Cardiac fibroblast (primary cell): Measurements from ENCODE around the gene SFRP2.

ENCODE experiments used
- DNase-seq, 2 donors: peaks; one replicate each; pipeline versions ENCODE4 v3.0.0 to v3.0.0-alpha.2; 2010; ENCODE audit warnings: low read depth in 2 of 2
- H3K4me3 ChIP-seq, 2 donors: replicated peaks in 1 of 2; 1 replicate in 1 of 2; 2 replicates in 1 of 2; pipeline ENCODE4 v1.5.1; 2011; ENCODE audit warnings: low read depth in 2 of 2, low read length in 2 of 2, mild to moderate bottlenecking in 2 of 2, moderate library complexity in 1 of 2
- CTCF ChIP-seq: IDR thresholded peaks from one replicate; pipeline ENCODE4 v1.5.1; 2011; ENCODE audit warnings: low read depth, mild to moderate bottlenecking, low read length, inconsistent platforms

The SFRP2 gene

DNA sequence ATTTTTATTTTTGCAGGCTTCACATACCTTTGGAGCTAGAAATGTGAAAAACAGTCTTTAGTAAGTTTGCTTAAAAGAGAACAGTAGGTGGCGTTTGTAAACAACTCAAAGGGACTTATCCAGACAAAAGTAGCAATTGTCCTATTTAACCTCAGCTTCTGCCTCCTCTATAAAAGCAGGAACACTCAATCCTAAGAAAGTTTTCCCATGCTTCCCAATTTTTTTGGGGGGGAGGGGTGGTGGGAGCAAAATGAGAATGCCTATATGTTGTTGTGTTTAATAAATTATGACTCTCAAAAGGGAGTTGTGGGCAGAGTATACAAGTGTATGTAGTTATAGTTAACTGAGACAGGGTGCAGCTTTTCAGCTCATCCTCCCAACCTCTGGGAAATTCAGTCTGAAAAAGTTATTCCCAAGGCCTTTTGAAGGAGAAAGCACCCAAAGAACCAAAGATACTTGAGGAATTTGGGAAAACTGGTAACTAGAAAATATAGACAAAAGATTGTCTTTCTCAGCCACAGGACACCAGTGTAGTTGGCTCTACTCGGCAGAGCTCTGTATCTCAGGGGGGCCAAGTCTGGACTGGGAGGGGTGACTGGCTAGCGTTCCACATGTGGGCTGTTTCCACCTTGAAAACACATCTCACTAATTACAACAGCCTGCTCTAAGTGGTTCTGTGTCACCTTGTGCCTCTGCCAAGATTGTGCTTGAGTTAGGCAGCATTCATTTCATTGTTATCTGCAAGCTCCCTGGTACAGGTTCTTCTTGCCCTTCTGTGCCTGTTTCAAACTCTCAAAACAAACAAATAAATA is 2.8 kb downstream of the SFRP2 start:
- TF ChIP-seq CTCF, result peak; percentile 44
- DNase-seq, result peak; percentile 52 to 64
- H3K4me3 ChIP-seq, result no peak overlapping the region

DNA sequence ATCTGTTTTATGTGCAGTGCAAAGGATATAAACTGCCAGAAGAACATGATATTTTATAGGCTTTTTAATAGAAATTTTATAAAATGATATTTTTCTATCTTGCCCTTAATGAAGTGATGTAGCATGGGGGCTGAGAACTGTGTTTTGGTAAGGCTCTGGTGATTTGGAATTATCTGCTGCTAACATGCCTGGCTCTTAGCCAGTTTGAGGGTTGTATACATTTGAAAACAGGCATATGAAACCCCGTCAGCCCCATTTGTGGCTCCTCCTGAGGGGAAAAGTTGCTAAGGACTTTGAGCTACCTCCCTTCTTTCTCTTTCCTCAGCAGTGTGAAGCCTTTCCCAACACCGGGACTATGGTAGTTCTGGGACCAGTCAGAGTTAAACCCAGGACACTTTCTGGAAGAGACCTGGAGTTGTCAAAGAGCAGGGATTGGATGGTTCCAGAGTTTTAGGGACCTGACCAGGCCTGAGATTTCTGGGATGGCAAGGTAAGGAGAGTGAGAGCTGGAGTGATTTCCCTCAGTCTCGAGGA is 4.7 kb downstream of the SFRP2 start:
- no peak overlapping the region for H3K4me3 ChIP-seq
- DNase-seq, result no peak
- TF ChIP-seq CTCF, result no peak

DNA sequence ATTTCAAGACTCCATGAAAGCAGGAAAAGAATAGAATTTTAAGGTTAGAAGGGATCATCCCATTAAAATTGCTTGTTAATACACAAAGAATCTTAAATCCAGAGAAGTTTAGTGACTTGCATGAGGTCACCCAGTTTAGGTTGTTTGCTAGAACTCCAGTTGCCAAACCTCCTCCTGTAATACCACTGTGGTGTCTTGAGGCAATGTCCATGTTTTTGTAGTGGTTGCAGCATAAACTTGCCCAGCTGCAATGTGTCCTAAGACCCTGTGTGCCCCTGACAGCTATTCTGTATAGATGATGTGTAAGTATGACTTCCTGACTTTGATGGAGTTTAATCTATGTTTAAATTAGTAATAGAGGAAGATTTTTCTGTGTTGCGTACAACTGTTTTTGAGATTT is 6.3 kb downstream of the SFRP2 start:
- no peak for TF ChIP-seq CTCF
- no peak for DNase-seq
- H3K4me3 ChIP-seq, result no peak overlapping the region

GRCh38 chr4:153781717-153782416 is 7.0 kb downstream of the SFRP2 start:
- H3K4me3 ChIP-seq, result no peak overlapping the region
- TF ChIP-seq CTCF, result no peak
- peak in 1 of 2 donors; percentile 43 for DNase-seq

GRCh38 chr4:153781280-153781679 is 7.6 kb downstream of the SFRP2 start:
- DNase-seq, result no peak
- TF ChIP-seq CTCF, result no peak
- H3K4me3 ChIP-seq, result no peak overlapping the region

- no peak for TF ChIP-seq CTCF
- no peak overlapping the region for H3K4me3 ChIP-seq
- no peak for DNase-seq
These were observed 8.0 kb downstream of the SFRP2 start for GRCh38 chr4:153780876-153781275.
